Body of pancreas (tissue), 4 donors: Measurements from ENCODE around the gene NR1H4.

ENCODE experiments used
- POLR2A ChIP-seq, 3 donors: fragments of 450-650 bp; IDR thresholded peaks; one replicate each; pipeline ENCODE4 v1.6.1; 2016; ENCODE audit warnings: antibody characterized with exemption in 3 of 3, mild to moderate bottlenecking in 2 of 3
- TF ChIP-seq, protein P1 (sequence below), 7 experiments: fragments of 450-650 bp in 4 of 7; fragments of 200-600 bp in 3 of 7; sonication (generic) in 3 of 7; IDR thresholded peaks; one replicate each; pipeline ENCODE4 v1.5.1; 2016 to 2019; ENCODE audit warnings: antibody characterized with exemption in 7 of 7

DNA sequence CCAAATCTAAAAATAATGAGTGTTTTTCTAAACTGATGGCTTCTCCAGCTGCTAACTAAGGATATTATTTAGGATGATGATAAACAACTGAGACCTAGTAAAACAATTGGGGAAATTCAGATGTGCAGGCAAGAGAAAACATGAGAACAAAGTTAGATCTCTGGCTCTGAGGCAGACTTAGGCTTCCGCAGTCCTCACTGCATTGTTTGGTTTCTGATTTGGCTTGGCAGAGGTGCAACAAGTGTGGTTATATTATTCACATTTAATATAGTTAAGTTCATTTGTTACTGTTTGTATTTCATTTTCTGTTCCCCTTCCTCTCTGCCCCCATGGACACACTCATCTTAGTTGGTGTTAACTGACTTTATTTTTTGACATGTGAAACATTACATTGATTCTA is 30.2 kb upstream of the NR1H4 start:
- TF ChIP-seq, protein P1, sequence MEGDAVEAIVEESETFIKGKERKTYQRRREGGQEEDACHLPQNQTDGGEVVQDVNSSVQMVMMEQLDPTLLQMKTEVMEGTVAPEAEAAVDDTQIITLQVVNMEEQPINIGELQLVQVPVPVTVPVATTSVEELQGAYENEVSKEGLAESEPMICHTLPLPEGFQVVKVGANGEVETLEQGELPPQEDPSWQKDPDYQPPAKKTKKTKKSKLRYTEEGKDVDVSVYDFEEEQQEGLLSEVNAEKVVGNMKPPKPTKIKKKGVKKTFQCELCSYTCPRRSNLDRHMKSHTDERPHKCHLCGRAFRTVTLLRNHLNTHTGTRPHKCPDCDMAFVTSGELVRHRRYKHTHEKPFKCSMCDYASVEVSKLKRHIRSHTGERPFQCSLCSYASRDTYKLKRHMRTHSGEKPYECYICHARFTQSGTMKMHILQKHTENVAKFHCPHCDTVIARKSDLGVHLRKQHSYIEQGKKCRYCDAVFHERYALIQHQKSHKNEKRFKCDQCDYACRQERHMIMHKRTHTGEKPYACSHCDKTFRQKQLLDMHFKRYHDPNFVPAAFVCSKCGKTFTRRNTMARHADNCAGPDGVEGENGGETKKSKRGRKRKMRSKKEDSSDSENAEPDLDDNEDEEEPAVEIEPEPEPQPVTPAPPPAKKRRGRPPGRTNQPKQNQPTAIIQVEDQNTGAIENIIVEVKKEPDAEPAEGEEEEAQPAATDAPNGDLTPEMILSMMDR (IDR thresholded peaks at IDR 0.05) = no peak
- no peak for TF ChIP-seq POLR2A (IDR thresholded peaks at IDR 0.05)
